Pancreas (tissue), 10 donors: ENCODE measurements around the gene WDPCP. TPM values are rescaled to one million over a fixed set of nuclear protein-coding genes. Genes with fewer than 3 reads are reported as not detected.

ENCODE experiments used
- ATAC-seq, 4 donors: fragments of 200-7000 bp; cut with Tn5 transposase; one replicate each; pipeline versions ENCODE4 v1.8.0 to v1.9.1; 2020; ENCODE audit warnings: mild to moderate bottlenecking in 4 of 4, moderate library complexity in 4 of 4
- DNase-seq, 6 donors: peaks; one replicate each; pipeline ENCODE4 v3.0.0-alpha.2; 2020
- FAIRE-seq: peaks from 2 replicates; lab custom pipeline; 2012; peaks lifted over from hg19 to GRCh38; lab: Jason Lieb, UNC
- H3K27ac ChIP-seq, 4 donors: fragments of 200-600 bp; sonication (generic); 1 replicate in 3 of 4; 2 replicates in 1 of 4; pipeline versions ENCODE4 v1.5.0 to v1.8.0; 2020
- H3K27me3 ChIP-seq, 4 donors: fragments of 200-600 bp; one replicate each; pipeline ENCODE4 v1.8.0; 2021
- H3K36me3 ChIP-seq, 3 donors: fragments of 200-600 bp; sonication (generic) in 1 of 3; one replicate each; pipeline versions ENCODE4 v1.5.0 to v1.8.0; 2020 to 2021
- H3K4me1 ChIP-seq, 3 donors: fragments of 200-600 bp; one replicate each; pipeline ENCODE4 v1.8.0; 2021
- H3K4me3 ChIP-seq, 4 donors: fragments of 200-600 bp; sonication (generic) in 2 of 4; one replicate each; pipeline versions ENCODE4 v1.5.0 to v1.8.0; 2020 to 2021
- H3K9me3 ChIP-seq, 4 donors: fragments of 200-600 bp; one replicate each; pipeline ENCODE4 v1.8.0; 2021
- CTCF ChIP-seq, 4 donors: fragments of 200-600 bp; sonication (generic) in 3 of 4; IDR thresholded peaks; one replicate each; pipeline versions ENCODE4 v1.5.0 to v1.8.0; 2021; ENCODE audit warnings: antibody characterized with exemption in 4 of 4
- WGBS, 2 donors: extraction: QIAGEN DNeasy Blood & Tissue Kit; methylation state at CpG; one replicate each; pipeline ENCODE4 v1.1.7; 2013; 5-methylcytosine and 5-hydroxymethylcytosine counted together
- intact Hi-C, 3 donors: fragments of 100-400 bp; cut with DNase I; formaldehyde crosslinking; loops; one replicate each; pipeline versions ENCODE4 v1.11.1 to v1.14.2; 2022
- polyA plus RNA-seq, 2 donors: library from polyadenylated mRNA; stranded (reverse); fragments of 200-250 nt; gene quantifications; one replicate each; pipeline ENCODE4 v1.2.3, GENCODE V29; 2013
- total RNA-seq, 6 donors: library from RNA; stranded (reverse); fragmentation: NEBNext Ultra II Directional in 4 of 6; extraction: Animal tissue kit (Norgen Biotek cat#: 25700) in 4 of 6; gene quantifications; one replicate each; pipeline versions ENCODE4 v1.2.1 to v1.2.4, GENCODE V29; 2021 to 2023
- donor health status: healthy with polysubstance abuse.
- donor health status: DM: no; HTN: no; CAD: no; lungs with moderate emphysema.
- donor health status: DM: no; HTN: no; CAD: no.
- donor health status: control.
- donor health status: control.
- donor health status: Bipolar disorder and iron deficiency.
- donor health status: DM: yes; HTN: yes; CAD: no.
- donor health status: DM: no; HTN: no; CAD: no.
- donor health status: DM: no; HTN: no; CAD: no.
- donor health status: DM: yes; HTN: yes; CAD: no.

WDPCP gene
- total and polyA plus RNA-seq, 8 donors, result 1.9 to 6.1 (median 4.2) TPM

DNA sequence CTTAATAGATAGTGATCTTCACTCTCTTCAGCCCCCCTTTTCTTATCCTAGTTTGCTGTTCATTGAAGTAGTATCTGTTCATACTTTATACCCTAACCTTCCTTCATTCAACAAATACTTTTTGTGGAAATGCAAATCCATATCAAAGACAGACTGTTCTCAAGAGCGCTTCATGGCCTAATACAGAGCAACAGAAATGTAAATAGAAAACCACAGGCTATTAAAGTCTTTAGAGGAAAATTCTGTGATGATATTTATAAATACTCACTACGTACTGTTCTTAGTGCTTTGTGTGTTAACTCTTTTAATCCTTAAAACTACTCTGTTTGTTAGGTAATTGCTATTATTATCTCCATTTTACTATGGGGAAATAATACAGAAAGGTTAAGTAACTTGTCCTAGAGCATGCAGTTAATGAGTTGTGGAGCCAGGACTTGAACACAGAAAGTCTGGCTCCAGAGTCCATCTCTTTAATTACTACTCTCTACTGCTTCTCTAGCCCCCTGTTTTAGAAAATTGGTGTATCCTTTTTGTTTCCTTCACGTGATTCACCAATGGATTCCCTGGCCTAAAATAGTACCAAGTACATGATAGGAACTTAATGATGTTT, 3.4 kb upstream of the WDPCP start:
- no peak for TF ChIP-seq CTCF (IDR thresholded peaks at IDR 0.05)
- Histone ChIP-seq H3K36me3 (no peaks in the 10 kb centered on the region), H3K9me3 (no peaks in the 10 kb centered on the region), H3K27ac (no peak overlapping the region), H3K4me3 (no peak overlapping the region), H3K27me3 (no peaks in the 10 kb centered on the region), H3K4me1 (peaks cover 6 to 17% (median 15%) of the 10 kb centered on the region in 3 donors)
- 87 to 92% methylated on average over 3 of the region's 3 CpGs for WGBS, 2 donors
- intact Hi-C loops, result no loop called here
- no peak for FAIRE-seq
- ATAC-seq, result no peak
- no peak for DNase-seq

DNA sequence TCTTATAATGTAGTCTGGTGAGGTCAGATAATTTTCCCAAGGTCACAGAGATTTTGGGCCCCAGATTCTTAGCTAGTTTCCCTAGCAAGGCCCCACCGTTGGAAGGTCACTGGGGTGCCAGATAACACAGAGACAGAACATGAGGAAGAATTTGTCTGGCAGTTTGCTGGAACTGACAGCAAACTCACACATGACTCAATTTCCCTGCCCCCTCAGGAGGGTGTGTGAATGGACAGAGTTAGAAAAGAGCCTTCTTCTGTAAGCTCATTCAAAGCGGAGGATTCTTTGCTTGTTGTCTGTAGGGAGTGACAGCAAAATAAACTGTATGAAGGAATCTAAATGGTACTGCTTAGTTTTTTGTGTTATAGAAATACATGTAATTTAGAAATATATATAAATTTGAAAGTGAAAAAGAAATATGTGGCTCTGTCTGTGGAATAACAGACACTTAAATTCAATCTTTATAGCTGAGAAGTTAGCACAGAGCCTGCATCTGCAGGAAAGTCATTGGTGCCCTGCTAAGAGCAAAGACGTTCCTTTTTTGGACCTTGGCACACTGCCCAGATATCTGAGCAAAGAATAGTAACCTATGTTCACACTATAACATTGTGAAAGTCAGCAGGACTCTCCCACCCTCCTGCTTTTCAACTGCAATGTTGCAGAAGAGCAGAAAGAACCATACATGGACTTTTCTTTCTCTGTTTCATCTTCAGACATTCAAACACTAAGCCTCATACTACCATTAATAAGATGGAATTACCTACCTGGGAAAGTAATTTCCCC, 2.5 kb upstream of the WDPCP start:
- H3K27ac ChIP-seq, result no peak overlapping the region
- no peak for TF ChIP-seq CTCF (IDR thresholded peaks at IDR 0.05)
- ATAC-seq (no peak), FAIRE-seq (no peak), DNase-seq (peak in 1 of 6 donors; percentile 27)
- H3K4me1 ChIP-seq, result peaks cover 6 to 17% (median 15%) of the 10 kb centered on the region in 3 donors
- H3K36me3 ChIP-seq, result no peaks in the 10 kb centered on the region
- no peaks in the 10 kb centered on the region for H3K9me3 ChIP-seq
- intact Hi-C loops, result no loop called here
- no peak overlapping the region for H3K4me3 ChIP-seq
- no peaks in the 10 kb centered on the region for H3K27me3 ChIP-seq
- 37 to 38% methylated on average over 3 of the region's 3 CpGs for WGBS, 2 donors

GRCh38 chr2:63589148-63589958, 1.1 kb upstream of the WDPCP start:
- Histone ChIP-seq H3K4me1 (peaks cover 6 to 17% (median 15%) of the 10 kb centered on the region in 3 donors), H3K27me3 (no peaks in the 10 kb centered on the region), H3K36me3 (no peaks in the 10 kb centered on the region), H3K4me3 (peak overlapping the region; percentile 36 to 89 (median 84)), H3K9me3 (no peaks in the 10 kb centered on the region), H3K27ac (peak overlapping the region; percentile 74 to 89 (median 83))
- TF ChIP-seq CTCF (IDR thresholded peaks at IDR 0.05), result no peak
- DNase-seq (no peak), ATAC-seq (peak in 3 of 4 donors; percentile 14 to 18 (median 14)), FAIRE-seq (no peak)
- intact Hi-C loops, result no loop called here
- 2% methylated on average over 26 of the region's 26 CpGs for WGBS, 2 donors

GRCh38 chr2:63587814-63588384, 378 bp downstream of the WDPCP start:
- H3K27ac ChIP-seq, result peak overlapping the region; percentile 74 to 89 (median 83)
- FAIRE-seq, result no peak
- no peaks in the 10 kb centered on the region for H3K27me3 ChIP-seq
- no peak for ATAC-seq
- H3K4me3 ChIP-seq, result peak overlapping the region; percentile 36 to 89 (median 84)
- H3K36me3 ChIP-seq, result no peaks in the 10 kb centered on the region
- WGBS, 2 donors, result 0% methylated on average over 33 of the region's 33 CpGs
- intact Hi-C loops, result no loop called here
- H3K9me3 ChIP-seq, result no peaks in the 10 kb centered on the region
- no peak for TF ChIP-seq CTCF (IDR thresholded peaks at IDR 0.05)
- peaks cover 6 to 17% (median 16%) of the 10 kb centered on the region in 3 donors for H3K4me1 ChIP-seq
- DNase-seq, result peak in 1 of 6 donors; percentile 78
